Upper lobe of left lung (tissue), 6 donors: ENCODE measurements around the gene RPL10. TPM values are rescaled to one million over a fixed set of nuclear protein-coding genes. Genes with fewer than 3 reads are reported as not detected.

Source experiments
- ATAC-seq, 2 donors: fragments of 200-7000 bp; cut with Tn5 transposase; one replicate each; pipeline ENCODE4 v1.9.1; 2022; ENCODE audit warnings: mild to moderate bottlenecking in 2 of 2, moderate library complexity in 2 of 2; ENCODE audit not compliant: low FRiP score in 2 of 2
- DNase-seq, 2 donors: peaks; one replicate each; pipeline ENCODE4 v3.0.0-alpha.2; 2019 to 2020
- H3K27ac ChIP-seq, 4 donors: fragments of 200-600 bp; sonication (generic); one replicate each; pipeline ENCODE4 v1.5.1; 2016 to 2019
- H3K27me3 ChIP-seq, 4 donors: fragments of 200-600 bp; sonication (generic); one replicate each; pipeline ENCODE4 v1.5.1; 2017 to 2019
- H3K36me3 ChIP-seq, 4 donors: fragments of 200-600 bp; sonication (generic); one replicate each; pipeline ENCODE4 v1.5.1; 2016 to 2019
- H3K4me1 ChIP-seq, 4 donors: fragments of 200-600 bp; sonication (generic); one replicate each; pipeline ENCODE4 v1.5.1; 2018 to 2019
- H3K4me3 ChIP-seq, 4 donors: fragments of 200-600 bp; sonication (generic); one replicate each; pipeline ENCODE4 v1.5.1; 2017 to 2019; ENCODE audit warnings: mild to moderate bottlenecking in 2 of 4, moderate library complexity in 1 of 4
- H3K9me3 ChIP-seq, 4 donors: fragments of 200-600 bp; sonication (generic); one replicate each; pipeline ENCODE4 v1.5.1; 2018 to 2019
- CTCF ChIP-seq, 6 experiments: fragments of 450-650 bp in 4 of 6; fragments of 200-600 bp in 2 of 6; sonication (generic) in 2 of 6; IDR thresholded peaks; one replicate each; pipeline ENCODE4 v1.5.1; 2016 to 2019; ENCODE audit warnings: antibody characterized with exemption in 6 of 6
- EP300 ChIP-seq, 4 donors: sonication (generic); formaldehyde crosslinking; IDR thresholded peaks; one replicate each; pipeline ENCODE4 v1.5.1; 2017; ENCODE audit warnings: antibody characterized with exemption in 4 of 4, control low read depth in 2 of 4
- POLR2A ChIP-seq, 4 donors: fragments of 450-650 bp; IDR thresholded peaks; one replicate each; pipeline ENCODE4 v1.5.1; 2016 to 2017; ENCODE audit warnings: antibody characterized with exemption in 4 of 4, mild to moderate bottlenecking in 2 of 4
- POLR2AphosphoS5 ChIP-seq, 2 donors: sonication (generic); formaldehyde crosslinking; IDR thresholded peaks; one replicate each; pipeline ENCODE4 v1.5.1; 2017; ENCODE audit warnings: antibody characterized with exemption in 2 of 2
- WGBS, 2 donors: methylation state at CpG; one replicate each; pipeline ENCODE4 v1.1.5; 2017 to 2018; 5-methylcytosine and 5-hydroxymethylcytosine counted together
- total RNA-seq, 6 donors: library from RNA; depleted of rRNA in 4 of 6; stranded (reverse); fragments of >200 nt in 4 of 6; gene quantifications; one replicate each; pipeline versions ENCODE4 v1.1.0 to v1.2.1, GENCODE V29; 2016 to 2021
- donor health status: DM: no; HTN: no; CAD: no; lungs with moderate emphysema.
- donor health status: DM: no; HTN: yes; CAD: no; lungs with severe emphysema.

Gene RPL10
- total RNA-seq, 6 donors from 2014 or later, result 1,246 to 5,225 (median 2,943) TPM

GRCh38 chrX:154437971-154438893 is 40.1 kb downstream of the RPL10 start:
- DNase-seq (no peak), ATAC-seq (no peak)
- H3K36me3 ChIP-seq, result peaks cover 0 to 57% (median 29%) of the 10 kb centered on the region in 4 donors
- H3K4me1 ChIP-seq, result peaks cover 3 to 23% (median 4%) of the 10 kb centered on the region in 4 donors
- TF ChIP-seq CTCF (IDR thresholded peaks at IDR 0.05), result no peak
- no peak for TF ChIP-seq POLR2AphosphoS5 (IDR thresholded peaks at IDR 0.05)
- no peak for TF ChIP-seq POLR2A (IDR thresholded peaks at IDR 0.05)
- no peak for TF ChIP-seq EP300 (IDR thresholded peaks at IDR 0.05)
- H3K27ac ChIP-seq, result peak overlapping the region in 3 of 4 donors; percentile 86 to 96 (median 90)
- no peaks in the 10 kb centered on the region for H3K27me3 ChIP-seq
- peak overlapping the region; percentile 53 to 84 (median 74) for H3K4me3 ChIP-seq
- peaks cover 0 to 4% (median 0%) of the 10 kb centered on the region in 4 donors for H3K9me3 ChIP-seq
- WGBS, 2 donors, result 43 to 66% methylated on average over 13 to 28 of the region's 28 CpGs

- Histone ChIP-seq H3K27ac (no peak overlapping the region), H3K36me3 (peaks cover 0 to 41% (median 23%) of the 10 kb centered on the region in 4 donors), H3K4me3 (no peak overlapping the region), H3K4me1 (peaks cover 5 to 26% (median 6%) of the 10 kb centered on the region in 4 donors), H3K9me3 (peaks cover 0 to 4% (median 0%) of the 10 kb centered on the region in 4 donors), H3K27me3 (no peaks in the 10 kb centered on the region)
- ATAC-seq, result no peak
- WGBS, 2 donors, result 81 to 87% methylated on average over 6 to 18 of the region's 18 CpGs
- TF ChIP-seq POLR2AphosphoS5 (IDR thresholded peaks at IDR 0.05) (no peak), CTCF (IDR thresholded peaks at IDR 0.05) (no peak), POLR2A (IDR thresholded peaks at IDR 0.05) (no peak), EP300 (IDR thresholded peaks at IDR 0.05) (no peak)
- DNase-seq, result no peak
Observed at GRCh38 chrX:154439841-154440240, 41.7 kb downstream of the RPL10 start.

GRCh38 chrX:154440623-154441357 is 42.6 kb downstream of the RPL10 start:
- WGBS, 2 donors, result 87 to 93% methylated on average over 8 to 17 of the region's 17 CpGs
- Histone ChIP-seq H3K36me3 (peaks cover 0 to 35% (median 19%) of the 10 kb centered on the region in 4 donors), H3K9me3 (peaks cover 0 to 4% (median 0%) of the 10 kb centered on the region in 4 donors), H3K27me3 (no peaks in the 10 kb centered on the region), H3K27ac (no peak overlapping the region), H3K4me3 (no peak overlapping the region), H3K4me1 (peaks cover 9 to 36% (median 10%) of the 10 kb centered on the region in 4 donors)
- ATAC-seq (no peak), DNase-seq (no peak)
- TF ChIP-seq POLR2AphosphoS5 (IDR thresholded peaks at IDR 0.05) (no peak), POLR2A (IDR thresholded peaks at IDR 0.05) (no peak)

DNA sequence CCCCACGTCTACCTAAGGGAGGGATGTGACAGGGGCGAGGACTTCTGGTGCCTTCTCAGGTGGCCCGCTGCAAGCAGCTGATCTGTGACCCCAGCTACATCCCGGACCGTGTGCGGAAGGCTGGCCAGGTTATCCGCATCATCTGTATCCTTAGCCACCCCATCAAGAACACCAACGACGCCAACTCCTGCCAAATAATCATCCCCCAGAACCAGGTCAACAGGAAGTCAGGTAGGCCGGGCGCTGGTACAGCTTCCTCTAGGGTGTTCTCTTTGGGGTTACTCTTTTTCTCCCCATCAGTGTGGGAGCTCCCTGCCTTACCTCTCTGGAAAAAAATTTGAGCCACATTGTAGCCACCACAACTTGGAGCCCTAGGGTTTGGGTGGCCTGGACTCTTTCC is 43.4 kb downstream of the RPL10 start:
- Histone ChIP-seq H3K36me3 (peaks cover 0 to 39% (median 19%) of the 10 kb centered on the region in 4 donors), H3K9me3 (no peaks in the 10 kb centered on the region), H3K4me3 (no peak overlapping the region), H3K4me1 (peaks cover 6 to 39% (median 10%) of the 10 kb centered on the region in 4 donors), H3K27ac (no peak overlapping the region), H3K27me3 (no peaks in the 10 kb centered on the region)
- no peak for ATAC-seq
- no peak for TF ChIP-seq POLR2A (IDR thresholded peaks at IDR 0.05)
- no peak for DNase-seq
- WGBS, 2 donors, result 90 to 92% methylated on average over 5 to 11 of the region's 11 CpGs

DNA sequence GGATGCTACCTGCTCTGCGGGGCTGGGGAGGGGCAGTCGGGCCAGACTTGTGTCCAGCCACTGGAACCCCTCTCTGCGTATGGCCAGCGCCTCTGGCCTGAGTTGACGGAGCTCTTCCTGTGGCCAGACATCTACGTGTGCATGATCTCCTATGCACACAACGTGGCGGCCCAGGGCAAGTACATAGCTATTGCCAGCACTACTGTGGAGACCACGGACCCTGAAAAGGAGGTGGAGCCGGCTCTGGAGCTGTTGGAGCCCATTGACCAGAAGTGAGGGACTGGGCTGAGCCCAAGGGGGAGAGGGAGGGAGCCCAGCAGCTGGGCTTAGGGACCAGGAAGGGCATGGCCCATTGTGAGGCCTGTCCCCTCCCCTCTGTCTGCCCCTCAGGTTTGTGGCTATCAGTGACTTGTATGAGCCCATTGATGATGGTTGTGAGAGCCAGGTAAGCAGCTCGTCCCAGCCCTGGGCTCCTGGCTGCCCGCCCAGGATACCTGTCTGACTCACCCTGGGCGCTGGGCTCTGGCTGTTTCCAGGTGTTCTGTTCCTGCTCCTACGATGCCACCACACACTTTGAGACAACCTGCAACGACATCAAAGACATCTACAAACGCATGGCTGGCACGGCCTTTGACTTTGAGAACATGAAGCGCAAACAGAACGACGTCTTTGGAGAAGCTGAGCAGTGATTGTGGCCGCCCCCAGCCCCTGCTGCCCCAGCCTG is 44.0 kb downstream of the RPL10 start:
- no peaks in the 10 kb centered on the region for H3K9me3 ChIP-seq
- no peaks in the 10 kb centered on the region for H3K27me3 ChIP-seq
- WGBS, 2 donors, result 85 to 100% methylated on average over 1 to 21 of the region's 21 CpGs
- H3K4me1 ChIP-seq, result peaks cover 6 to 39% (median 10%) of the 10 kb centered on the region in 4 donors
- no peak for DNase-seq
- no peak for ATAC-seq
- H3K4me3 ChIP-seq, result no peak overlapping the region
- no peak overlapping the region for H3K27ac ChIP-seq
- peaks cover 0 to 43% (median 19%) of the 10 kb centered on the region in 4 donors for H3K36me3 ChIP-seq
- TF ChIP-seq POLR2A (IDR thresholded peaks at IDR 0.05), result no peak
- TF ChIP-seq EP300 (IDR thresholded peaks at IDR 0.05), result no peak
- TF ChIP-seq POLR2AphosphoS5 (IDR thresholded peaks at IDR 0.05), result no peak
- TF ChIP-seq CTCF (IDR thresholded peaks at IDR 0.05), result no peak
